ENCODE measurements around the gene UGT1A4. TPM values are rescaled to one million over a fixed set of nuclear protein-coding genes. Genes with fewer than 3 reads are reported as not detected.
A peak's percentile ranks its signal among the peaks of the same experiment; 100 is the strongest.

The UGT1A4 gene
- total RNA-seq, 4 donors from 2014 or later: 7.5 to 12.9 (median 12.3) TPM; not detected in 1

DNA sequence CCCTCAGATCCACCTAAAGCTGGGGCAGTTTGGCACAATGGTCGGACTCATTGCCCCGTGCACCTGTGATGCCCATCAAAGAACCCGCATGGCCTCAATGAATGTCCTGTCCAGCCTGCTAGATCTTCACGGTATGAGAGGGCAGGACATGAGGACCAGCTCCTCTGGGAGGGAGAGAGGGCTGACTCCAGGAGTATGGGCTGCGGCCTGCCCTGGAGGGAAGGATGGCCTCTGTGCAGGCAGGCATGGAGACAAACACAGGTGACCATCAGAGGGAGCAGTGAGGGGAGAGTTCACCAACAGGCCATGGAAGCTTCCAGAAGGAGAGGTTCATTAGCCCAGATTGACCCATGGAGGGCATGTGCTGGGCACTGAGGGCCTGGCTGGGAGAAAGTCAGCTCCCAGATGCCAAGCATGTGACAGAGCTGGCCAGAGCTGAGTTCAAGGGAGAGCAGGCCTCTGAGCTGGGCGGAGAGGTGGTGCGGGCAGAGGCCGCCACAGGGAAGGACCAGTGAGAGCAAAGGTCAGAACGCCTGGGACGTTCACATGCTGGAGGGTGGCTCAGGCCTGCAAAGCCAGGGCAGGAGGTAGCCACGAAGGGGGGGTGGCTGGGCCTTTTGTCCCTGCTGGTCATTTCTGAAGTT, 99.6 kb downstream of the UGT1A4 start:
- Histone ChIP-seq H3K4me3 (no peak overlapping the region), H3K36me3 (no peaks in the 10 kb centered on the region), H3K27me3 (no peaks in the 10 kb centered on the region), H3K4me1 (no peaks in the 10 kb centered on the region), H3K9me3 (no peaks in the 10 kb centered on the region), H3K27ac (no peak overlapping the region)
- DNase-seq: peak in 2 of 3 donors; percentile 52 to 57
- no peak for TF ChIP-seq POLR2A (IDR thresholded peaks at IDR 0.05)
- no peak for TF ChIP-seq CTCF (IDR thresholded peaks at IDR 0.05)

GRCh38 chr2:233818639-233819621, 100.4 kb downstream of the UGT1A4 start:
- Histone ChIP-seq H3K9me3 (no peaks in the 10 kb centered on the region), H3K27me3 (no peaks in the 10 kb centered on the region), H3K36me3 (no peaks in the 10 kb centered on the region), H3K27ac (no peak overlapping the region), H3K4me1 (no peaks in the 10 kb centered on the region), H3K4me3 (no peak overlapping the region)
- DNase-seq: peak in 2 of 3 donors; percentile 28 to 31
- TF ChIP-seq CTCF (IDR thresholded peaks at IDR 0.05): no peak
- TF ChIP-seq POLR2A (IDR thresholded peaks at IDR 0.05): no peak

GRCh38 chr2:233819884-233820773, 101.6 kb downstream of the UGT1A4 start:
- Histone ChIP-seq H3K36me3 (no peaks in the 10 kb centered on the region), H3K27me3 (no peaks in the 10 kb centered on the region), H3K4me1 (no peaks in the 10 kb centered on the region), H3K4me3 (no peak overlapping the region), H3K27ac (no peak overlapping the region), H3K9me3 (no peaks in the 10 kb centered on the region)
- TF ChIP-seq POLR2A (IDR thresholded peaks at IDR 0.05) (no peak), CTCF (IDR thresholded peaks at IDR 0.05) (no peak)
- peak in 2 of 3 donors; percentile 29 to 30 for DNase-seq

DNA sequence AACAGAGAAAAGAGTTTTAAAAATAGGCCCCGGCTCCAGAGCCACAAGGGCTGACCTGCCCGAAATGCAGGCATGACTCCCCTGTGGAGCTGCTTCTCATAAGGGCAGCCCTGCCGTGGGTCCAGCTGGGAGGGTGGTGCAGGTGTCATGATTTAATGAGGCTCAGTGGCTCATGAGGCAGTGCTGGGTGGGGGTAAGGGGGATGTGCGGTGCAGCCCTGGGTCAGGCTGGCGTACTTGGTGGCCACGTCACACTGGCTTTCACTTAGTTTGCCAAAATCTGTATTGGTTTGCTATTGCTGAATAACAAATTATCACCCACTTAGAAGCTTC, 102.2 kb downstream of the UGT1A4 start:
- no peaks in the 10 kb centered on the region for H3K27me3 ChIP-seq
- no peak overlapping the region for H3K4me3 ChIP-seq
- TF ChIP-seq POLR2A (IDR thresholded peaks at IDR 0.05) (no peak), CTCF (IDR thresholded peaks at IDR 0.05) (no peak)
- H3K9me3 ChIP-seq: no peaks in the 10 kb centered on the region
- peak in 1 of 3 donors; percentile 31 for DNase-seq
- H3K27ac ChIP-seq: no peak overlapping the region
- H3K4me1 ChIP-seq: no peaks in the 10 kb centered on the region
- no peaks in the 10 kb centered on the region for H3K36me3 ChIP-seq

- Histone ChIP-seq H3K4me3 (no peak overlapping the region), H3K27ac (no peak overlapping the region), H3K27me3 (no peaks in the 10 kb centered on the region), H3K36me3 (no peaks in the 10 kb centered on the region), H3K4me1 (no peaks in the 10 kb centered on the region), H3K9me3 (no peaks in the 10 kb centered on the region)
- peak in 1 of 3 donors; percentile 37 for DNase-seq
- no peak for TF ChIP-seq POLR2A (IDR thresholded peaks at IDR 0.05)
- TF ChIP-seq CTCF (IDR thresholded peaks at IDR 0.05): no peak
These were observed 102.7 kb downstream of the UGT1A4 start for GRCh38 chr2:233821196-233821595.

Data from Peyer's patch (tissue), 4 donors.